Aorta (tissue), 5 donors: Measurements from ENCODE around the gene FAT1. TPM values are rescaled to one million over a fixed set of nuclear protein-coding genes. Genes with fewer than 3 reads are reported as not detected.

Source experiments
- ATAC-seq: fragments of 200-7000 bp; cut with Tn5 transposase; one replicate; pipeline ENCODE4 v1.9.1; 2022; ENCODE audit warnings: moderate library complexity; ENCODE audit not compliant: low FRiP score
- DNase-seq, 2 donors: peaks; one replicate each; pipeline ENCODE4 v3.0.0-alpha.2; 2020
- H3K27ac ChIP-seq, 2 donors: one replicate each; pipeline ENCODE4 v1.5.1; 2013; ENCODE audit warnings: low read length in 2 of 2, mild to moderate bottlenecking in 2 of 2, moderate library complexity in 2 of 2, control low read depth in 1 of 2, inconsistent platforms in 1 of 2, low read depth in 1 of 2
- H3K27me3 ChIP-seq, 2 donors: one replicate each; pipeline ENCODE4 v1.6.1; 2013; ENCODE audit warnings: control low read depth in 1 of 2, low read length in 1 of 2, mild to moderate bottlenecking in 1 of 2, moderate library complexity in 1 of 2; ENCODE audit not compliant: insufficient read depth in 2 of 2, control insufficient read depth in 1 of 2
- H3K36me3 ChIP-seq, 2 donors: one replicate each; pipeline ENCODE4 v1.6.1; 2013; ENCODE audit warnings: control low read depth in 1 of 2, low read length in 1 of 2, mild to moderate bottlenecking in 1 of 2; ENCODE audit not compliant: insufficient read depth in 2 of 2, control insufficient read depth in 1 of 2
- H3K4me1 ChIP-seq, 2 donors: one replicate each; pipeline ENCODE4 v1.6.1; 2013; ENCODE audit warnings: low read length in 2 of 2, control low read depth in 1 of 2, mild to moderate bottlenecking in 1 of 2, moderate library complexity in 1 of 2; ENCODE audit not compliant: insufficient read depth in 2 of 2, control insufficient read depth in 1 of 2
- H3K4me3 ChIP-seq, 2 donors: one replicate each; pipeline ENCODE4 v1.5.1; 2013; ENCODE audit warnings: low read length in 2 of 2, control low read depth in 1 of 2, mild to moderate bottlenecking in 1 of 2
- H3K9me3 ChIP-seq: one replicate; pipeline ENCODE4 v1.6.1; 2013; ENCODE audit warnings: mild to moderate bottlenecking, low read length; ENCODE audit not compliant: control insufficient read depth
- WGBS, 2 donors: extraction: QIAGEN DNeasy Blood & Tissue Kit; methylation state at CpG; one replicate each; pipeline ENCODE4 v1.1.7; 2013; 5-methylcytosine and 5-hydroxymethylcytosine counted together
- intact Hi-C, 2 donors: fragments of 100-400 bp; cut with DNase I; formaldehyde crosslinking; loops; one replicate each; pipeline versions ENCODE4 v1.14.2 to v1.15.0; 2022
- polyA plus RNA-seq, 2 donors: library from polyadenylated mRNA; stranded (reverse); fragments of 200-250 nt; gene quantifications; one replicate each; pipeline ENCODE4 v1.2.3, GENCODE V29; 2013
- total RNA-seq, 2 donors: library from RNA; stranded (reverse); fragmentation: NEBNext Ultra II Directional; extraction: Animal tissue kit (Norgen Biotek cat#: 25700); gene quantifications; one replicate each; pipeline ENCODE4 v1.2.1, GENCODE V29; 2021
- donor health status: healthy with polysubstance abuse.
- donor health status: Bipolar disorder and iron deficiency.
- donor health status: DM: no; HTN: no; CAD: no.
- donor health status: DM: no; HTN: no; CAD: no.
- donor health status: DM: yes; HTN: yes; CAD: no.

FAT1 gene
- total and polyA plus RNA-seq, 4 donors = 23.5 to 106 (median 68.2) TPM

DNA sequence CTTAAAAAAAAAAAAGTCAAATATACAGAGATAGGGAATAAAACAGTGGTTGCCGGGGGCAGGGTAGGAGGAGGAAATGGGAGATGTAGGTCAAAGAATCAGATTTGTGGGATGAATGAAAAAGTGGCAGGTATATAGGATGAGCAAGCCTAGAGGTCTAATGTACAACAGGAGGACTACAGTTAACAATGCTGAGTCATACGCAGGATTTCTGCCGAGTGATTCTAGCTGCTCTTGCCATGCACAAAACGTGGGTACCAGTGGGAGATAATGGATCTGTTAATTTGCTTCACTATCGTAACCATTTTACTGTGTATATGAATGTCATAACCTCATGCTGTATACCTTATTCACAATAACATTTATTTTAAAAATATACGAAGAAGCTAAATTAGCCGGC lies 157.6 kb downstream of the FAT1 start:
- DNase-seq (no peak), ATAC-seq (no peak)
- Histone ChIP-seq H3K4me3 (no peak overlapping the region), H3K27me3 (no peaks in the 10 kb centered on the region), H3K9me3 (no peaks in the 10 kb centered on the region), H3K36me3 (no peaks in the 10 kb centered on the region), H3K27ac (no peak overlapping the region), H3K4me1 (no peaks in the 10 kb centered on the region)
- WGBS, 2 donors = 79 to 80% methylated on average over 7 of the region's 7 CpGs
- intact Hi-C loops = no loop called here

DNA sequence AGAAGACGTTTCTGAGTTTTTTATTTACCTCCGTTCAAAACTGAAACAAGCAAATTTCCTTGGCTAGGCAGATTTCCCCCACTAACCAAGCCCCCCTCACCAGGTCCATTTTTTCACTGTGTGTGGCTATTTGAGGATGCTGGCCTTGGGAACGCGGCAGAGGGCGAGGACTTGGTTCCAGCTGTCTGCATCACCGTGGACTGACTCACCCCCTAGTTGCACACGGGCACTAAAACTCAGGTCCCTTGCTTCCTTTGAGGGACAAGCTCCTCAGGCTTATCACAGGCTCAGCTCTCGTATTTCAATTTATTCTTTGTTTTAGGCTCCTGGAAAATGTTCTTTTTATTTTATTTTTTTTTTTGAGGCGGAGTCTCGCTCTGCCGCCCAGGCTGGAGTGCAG lies 159.9 kb downstream of the FAT1 start:
- Histone ChIP-seq H3K9me3 (no peaks in the 10 kb centered on the region), H3K27ac (no peak overlapping the region), H3K27me3 (no peaks in the 10 kb centered on the region), H3K36me3 (no peaks in the 10 kb centered on the region), H3K4me1 (no peaks in the 10 kb centered on the region), H3K4me3 (no peak overlapping the region)
- ATAC-seq = no peak
- DNase-seq = no peak
- WGBS, 2 donors = 55 to 57% methylated on average over 11 of the region's 11 CpGs
- intact Hi-C loops = no loop called here

DNA sequence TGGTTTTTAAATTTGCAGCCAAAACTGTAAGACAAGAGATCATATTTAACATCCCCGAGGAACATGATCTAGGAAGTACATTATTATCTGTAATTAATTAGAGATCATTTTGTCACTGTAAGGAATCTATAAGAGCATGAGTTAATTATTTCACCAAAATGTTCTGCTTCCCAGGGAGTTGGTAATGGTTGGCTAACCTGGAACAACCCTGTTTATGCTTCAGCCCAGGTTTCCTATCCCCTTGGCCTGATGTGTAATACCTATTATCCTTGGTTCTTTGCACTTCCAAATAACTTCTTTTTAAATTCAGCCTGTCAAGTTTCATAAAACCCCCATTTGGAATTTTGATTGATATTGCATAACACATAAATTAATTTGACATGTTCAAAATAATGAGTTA lies 161.9 kb downstream of the FAT1 start:
- ATAC-seq (no peak), DNase-seq (no peak)
- 89 to 100% methylated on average over 1 of the region's 1 CpG for WGBS, 2 donors
- Histone ChIP-seq H3K4me3 (no peak overlapping the region), H3K36me3 (no peaks in the 10 kb centered on the region), H3K27me3 (no peaks in the 10 kb centered on the region), H3K4me1 (no peaks in the 10 kb centered on the region), H3K27ac (no peak overlapping the region), H3K9me3 (no peaks in the 10 kb centered on the region)
- intact Hi-C loops = no loop called here

DNA sequence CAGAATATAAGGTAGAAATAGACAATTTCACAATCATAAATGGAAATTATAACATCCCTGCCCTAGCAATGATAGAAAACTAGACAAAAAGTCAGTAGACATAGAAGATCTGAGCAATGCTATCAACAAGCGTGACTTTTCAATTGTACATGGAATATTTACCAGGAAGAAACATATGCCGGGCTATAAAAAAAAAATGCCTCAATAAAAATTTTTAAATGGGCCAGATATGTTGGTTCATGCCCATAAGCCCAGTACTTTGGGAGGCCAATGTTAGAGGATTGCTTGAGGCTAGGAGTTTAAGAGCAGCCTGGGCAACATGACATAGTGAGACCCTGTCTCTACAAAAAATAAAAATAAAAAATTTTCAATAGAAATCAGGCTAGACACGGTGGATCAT lies 163.0 kb downstream of the FAT1 start:
- ATAC-seq (no peak), DNase-seq (no peak)
- H3K36me3 ChIP-seq = no peaks in the 10 kb centered on the region
- no peak overlapping the region for H3K4me3 ChIP-seq
- H3K27me3 ChIP-seq = no peaks in the 10 kb centered on the region
- WGBS, 2 donors = 95 to 97% methylated on average over 3 of the region's 3 CpGs
- H3K27ac ChIP-seq = no peak overlapping the region
- no peaks in the 10 kb centered on the region for H3K4me1 ChIP-seq
- H3K9me3 ChIP-seq = no peaks in the 10 kb centered on the region
- intact Hi-C loops = no loop called here

DNA sequence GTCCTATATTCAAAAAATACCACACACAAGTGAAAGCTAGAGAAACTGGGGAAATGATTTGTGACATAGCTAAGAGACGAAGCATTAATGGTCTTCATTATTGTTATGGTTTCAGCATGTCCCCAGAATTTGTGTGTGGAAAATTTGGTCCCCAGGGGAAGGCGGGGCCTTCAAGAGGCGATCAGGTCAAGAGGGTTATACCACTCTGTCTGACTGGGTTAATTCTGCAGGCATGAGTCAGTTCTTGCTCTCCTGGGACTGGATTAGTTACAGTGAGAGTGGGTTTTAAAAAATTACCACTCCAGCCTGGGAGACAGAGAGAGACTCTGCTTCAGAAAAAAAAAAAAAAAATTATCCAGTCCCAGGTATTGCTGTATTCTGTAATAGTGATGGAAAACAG lies 166.2 kb downstream of the FAT1 start:
- Histone ChIP-seq H3K4me1 (no peaks in the 10 kb centered on the region), H3K9me3 (no peaks in the 10 kb centered on the region), H3K27me3 (no peaks in the 10 kb centered on the region), H3K27ac (no peak overlapping the region), H3K4me3 (no peak overlapping the region), H3K36me3 (no peaks in the 10 kb centered on the region)
- ATAC-seq (no peak), DNase-seq (no peak)
- intact Hi-C loops = no loop called here
- 51 to 54% methylated on average over 3 of the region's 3 CpGs for WGBS, 2 donors

DNA sequence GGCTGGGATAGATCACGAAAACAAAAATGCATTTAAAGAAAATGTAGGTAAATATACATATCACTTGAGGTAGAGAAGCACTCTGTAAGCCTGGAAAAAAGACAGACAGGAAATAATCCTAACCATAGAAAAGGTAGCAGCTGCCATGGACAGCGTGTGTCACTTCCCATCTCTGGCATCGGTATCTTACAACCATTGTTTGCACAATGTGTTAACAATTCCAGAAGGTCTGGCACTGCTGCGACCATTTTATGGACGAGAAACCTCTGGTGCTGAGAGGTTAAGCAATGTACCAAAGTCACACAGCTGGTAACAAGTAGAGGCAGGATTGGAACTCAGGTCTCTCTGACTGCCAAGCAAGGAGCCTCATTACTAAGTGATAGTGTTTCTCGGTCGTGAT lies 166.6 kb downstream of the FAT1 start:
- no peaks in the 10 kb centered on the region for H3K36me3 ChIP-seq
- no peak overlapping the region for H3K27ac ChIP-seq
- no peak for DNase-seq
- H3K4me1 ChIP-seq = no peaks in the 10 kb centered on the region
- H3K27me3 ChIP-seq = no peaks in the 10 kb centered on the region
- H3K4me3 ChIP-seq = no peak overlapping the region
- intact Hi-C loops = no loop called here
- no peak for ATAC-seq
- WGBS, 2 donors = 50 to 60% methylated on average over 7 of the region's 7 CpGs
- H3K9me3 ChIP-seq = no peaks in the 10 kb centered on the region

DNA sequence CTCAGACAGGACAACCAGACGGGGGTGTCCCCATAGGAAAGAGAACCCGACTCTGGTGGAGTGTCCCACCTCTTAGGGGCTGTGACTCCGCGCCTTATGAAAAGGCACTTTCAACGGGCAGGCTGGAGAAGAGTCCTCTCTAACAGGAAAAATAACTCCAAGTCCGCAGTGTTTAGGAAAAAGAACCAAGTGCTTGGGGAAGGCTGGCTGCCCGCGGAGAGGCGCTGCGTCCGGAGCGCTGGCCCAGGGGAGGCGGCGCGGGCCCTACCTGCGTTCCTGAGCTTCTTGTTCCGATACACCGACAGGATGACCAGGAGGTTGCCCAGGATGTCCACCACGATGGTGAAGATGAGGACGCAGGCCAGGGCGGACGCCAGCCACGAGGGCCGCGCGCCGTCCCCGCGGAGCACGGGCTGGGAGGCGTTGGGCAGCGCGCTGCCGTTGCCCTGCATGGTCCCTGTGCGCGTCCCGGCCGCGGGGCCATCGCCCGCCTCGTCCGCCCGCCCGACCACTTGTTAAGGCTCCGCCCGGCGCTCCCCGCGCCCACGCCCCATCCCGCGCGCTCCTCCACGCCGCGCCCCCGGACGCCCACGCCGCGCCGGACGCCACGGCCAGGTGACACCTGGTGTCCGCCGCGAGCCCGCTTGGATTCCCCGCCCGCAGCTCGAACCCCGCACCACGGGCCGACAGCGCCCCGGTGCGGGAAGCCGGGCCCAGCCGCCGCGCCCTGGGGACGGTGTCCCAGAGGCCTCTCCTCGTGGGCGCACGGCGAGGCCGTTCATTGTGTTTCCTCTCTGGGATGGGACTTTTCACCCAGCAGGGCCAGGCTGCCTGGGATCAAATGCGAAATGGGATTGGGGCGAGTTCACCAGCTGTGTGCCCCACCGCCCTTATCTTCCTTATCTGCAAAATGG lies 168.5 kb downstream of the FAT1 start, which contains the start of gene MTNR1A:
TSS of gene MTNR1A (minus strand) at position 654 of the 914 bp plus-strand sequence. CDS start at position 452, 202 bp downstream.
- intact Hi-C loops = no loop called here
- H3K36me3 ChIP-seq = no peaks in the 10 kb centered on the region
- no peak within 1 kb of the TSS for H3K4me3 ChIP-seq
- WGBS, 2 donors = 4 to 5% methylated on average over 60 to 91 of the region's 91 CpGs
- no peak for ATAC-seq
- no peak within 1 kb of the TSS for H3K27ac ChIP-seq
- no peaks in the 10 kb centered on the region for H3K9me3 ChIP-seq
- H3K27me3 ChIP-seq = no peaks in the 10 kb centered on the region
- no peak for DNase-seq
- no peaks in the 10 kb centered on the region for H3K4me1 ChIP-seq

DNA sequence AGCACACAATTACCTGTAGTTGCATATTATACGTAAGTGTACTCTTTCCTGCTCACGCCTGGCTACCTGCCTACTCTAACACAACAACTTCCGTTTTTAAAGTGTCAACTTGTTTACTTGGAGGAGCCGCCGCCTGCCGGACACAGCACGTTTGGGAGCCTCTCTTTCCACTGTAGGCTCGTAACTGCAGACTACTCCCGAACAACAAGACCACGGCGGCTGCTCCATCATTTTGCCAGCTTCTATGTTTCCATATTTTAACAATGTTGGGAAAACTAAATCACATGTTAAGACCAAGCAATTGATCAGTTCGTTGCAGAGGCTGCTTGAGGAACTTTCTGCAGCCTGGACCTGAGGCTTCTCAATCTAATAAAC lies 169.1 kb downstream of the FAT1 start:
- ATAC-seq (no peak), DNase-seq (no peak)
- no peak overlapping the region for H3K27ac ChIP-seq
- no peaks in the 10 kb centered on the region for H3K36me3 ChIP-seq
- H3K4me1 ChIP-seq = no peaks in the 10 kb centered on the region
- WGBS, 2 donors = 4% methylated on average over 12 of the region's 12 CpGs
- intact Hi-C loops = no loop called here
- H3K27me3 ChIP-seq = no peaks in the 10 kb centered on the region
- H3K4me3 ChIP-seq = no peak overlapping the region
- no peaks in the 10 kb centered on the region for H3K9me3 ChIP-seq

DNA sequence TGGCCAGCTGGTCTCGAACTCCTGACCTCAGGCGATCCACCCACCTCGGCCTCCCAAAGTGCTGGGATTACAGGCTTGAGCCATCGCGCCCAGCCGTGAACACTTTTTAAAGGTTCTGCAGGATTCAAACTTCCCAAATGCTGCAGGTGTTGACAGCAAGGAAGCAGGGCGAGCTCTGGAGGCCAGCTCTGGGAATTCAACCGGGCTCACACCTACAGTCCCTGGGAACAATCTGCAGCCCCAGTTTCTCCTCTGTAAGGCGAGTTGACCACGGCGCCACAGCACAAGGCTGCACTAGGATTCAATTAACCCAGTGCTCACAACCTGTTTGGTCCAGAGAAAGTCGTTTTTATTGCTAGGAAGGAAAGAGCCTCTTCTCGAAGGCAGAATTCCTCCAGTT lies 169.9 kb downstream of the FAT1 start:
- Histone ChIP-seq H3K9me3 (no peaks in the 10 kb centered on the region), H3K36me3 (no peaks in the 10 kb centered on the region), H3K27ac (no peak overlapping the region), H3K4me1 (no peaks in the 10 kb centered on the region), H3K4me3 (no peak overlapping the region), H3K27me3 (no peaks in the 10 kb centered on the region)
- intact Hi-C loops = no loop called here
- WGBS, 2 donors = 65 to 73% methylated on average over 13 of the region's 13 CpGs
- no peak for DNase-seq
- ATAC-seq = no peak
